HG03108 (cell line): ENCODE measurements around the gene RUNX3.
"Not testable (repeated sequence)": the region's sequence is repeated elsewhere in the genome, so short reads cannot be mapped to it uniquely, and the experiment has no call there.

Experiments used
- ATAC-seq: cut with Tn5 transposase; IDR thresholded peaks from one replicate; pipeline ENCODE4 v1.9.1; 2021; ENCODE audit warnings: moderate library complexity; ENCODE audit not compliant: unreplicated experiment

RUNX3 gene

GRCh38 chr1:24914226-24915069 is 15.6 kb downstream of the RUNX3 start:
- no peak for ATAC-seq

- ATAC-seq: no peak
Observed at GRCh38 chr1:24913616-24914225, 16.4 kb downstream of the RUNX3 start.

DNA sequence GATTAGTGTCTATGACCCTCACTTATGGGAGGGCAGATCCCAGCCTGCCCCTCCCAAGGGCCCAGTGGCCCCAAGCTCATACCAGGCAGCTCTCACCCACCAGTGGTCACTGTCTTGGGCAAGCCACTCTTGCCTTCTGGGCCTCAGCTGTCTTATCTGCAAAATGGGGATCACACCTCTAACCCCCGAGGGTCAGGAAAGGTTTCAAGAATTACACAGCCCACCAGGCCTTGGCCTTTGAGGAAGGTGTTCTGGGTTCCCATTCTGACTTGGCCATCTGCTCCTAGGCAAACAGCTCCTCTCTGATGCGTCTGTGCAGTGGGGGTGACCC is 16.8 kb downstream of the RUNX3 start:
- ATAC-seq: no peak

DNA sequence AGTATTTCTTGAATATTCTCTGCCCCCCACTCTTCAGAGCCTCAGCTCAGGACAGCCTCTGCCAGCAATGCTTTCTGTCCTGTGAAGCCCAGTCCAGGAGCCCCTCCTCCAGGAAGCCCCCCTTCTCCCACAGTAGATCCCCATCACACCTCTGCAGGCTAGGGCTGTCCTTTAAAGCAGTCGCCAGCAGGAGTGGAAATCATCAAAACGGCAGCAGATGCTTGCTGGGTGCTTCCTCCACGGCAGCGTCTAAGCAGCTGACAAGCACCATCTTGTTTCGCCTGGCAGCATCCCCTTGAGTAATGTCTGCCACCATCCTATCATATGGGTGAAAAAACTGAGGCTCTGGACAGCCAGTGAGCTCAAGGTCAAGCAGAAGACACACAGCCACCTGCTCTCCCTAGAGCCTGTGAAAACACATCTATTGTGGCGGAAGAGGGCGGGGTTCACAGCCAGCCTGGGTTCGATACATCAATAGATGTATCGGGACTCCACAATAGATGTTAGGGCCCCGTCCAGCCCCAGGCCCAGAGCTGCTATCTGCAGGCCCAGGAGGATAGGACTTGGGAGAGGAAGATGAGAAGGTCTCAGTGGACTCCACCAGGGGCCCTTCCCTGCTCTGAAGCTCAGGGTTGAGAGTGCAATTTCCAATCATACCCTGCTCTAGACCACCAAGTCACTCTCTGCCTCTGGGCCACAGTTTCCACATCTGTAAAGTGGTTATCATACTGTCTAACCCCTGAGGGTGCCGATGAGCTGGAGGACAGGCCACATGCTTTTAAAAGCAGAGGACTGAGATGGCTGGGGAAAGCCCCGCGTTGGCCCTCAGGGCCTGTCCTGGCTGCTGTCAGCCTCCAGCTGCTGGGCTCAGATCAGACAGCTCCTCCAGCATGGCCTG is 17.5 kb downstream of the RUNX3 start:
- no peak for ATAC-seq

DNA sequence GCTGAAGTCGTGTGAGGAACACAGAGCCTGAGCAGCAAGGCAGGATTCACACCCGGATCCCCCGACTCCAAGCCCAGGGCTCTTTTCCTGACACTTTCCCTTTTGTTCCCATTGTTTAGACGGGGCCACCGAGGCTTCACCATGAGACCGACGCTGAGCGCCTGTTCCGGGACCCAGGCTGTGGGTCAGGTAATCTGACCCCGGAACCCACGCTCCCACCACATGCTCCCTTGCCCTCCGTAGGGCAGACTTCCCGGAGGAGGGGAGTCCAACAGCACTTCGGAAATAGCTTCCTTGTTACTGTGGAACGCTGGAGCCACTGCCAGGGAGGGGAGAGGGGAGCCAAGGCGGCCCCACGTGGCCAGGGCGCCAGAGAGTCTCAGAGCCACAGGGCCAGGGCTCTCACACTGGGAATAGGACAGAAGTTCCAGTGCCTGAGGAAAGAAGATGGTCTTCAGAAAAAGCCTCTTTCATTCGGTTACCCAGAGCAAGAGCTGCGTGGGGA is 18.4 kb downstream of the RUNX3 start:
- no peak for ATAC-seq

DNA sequence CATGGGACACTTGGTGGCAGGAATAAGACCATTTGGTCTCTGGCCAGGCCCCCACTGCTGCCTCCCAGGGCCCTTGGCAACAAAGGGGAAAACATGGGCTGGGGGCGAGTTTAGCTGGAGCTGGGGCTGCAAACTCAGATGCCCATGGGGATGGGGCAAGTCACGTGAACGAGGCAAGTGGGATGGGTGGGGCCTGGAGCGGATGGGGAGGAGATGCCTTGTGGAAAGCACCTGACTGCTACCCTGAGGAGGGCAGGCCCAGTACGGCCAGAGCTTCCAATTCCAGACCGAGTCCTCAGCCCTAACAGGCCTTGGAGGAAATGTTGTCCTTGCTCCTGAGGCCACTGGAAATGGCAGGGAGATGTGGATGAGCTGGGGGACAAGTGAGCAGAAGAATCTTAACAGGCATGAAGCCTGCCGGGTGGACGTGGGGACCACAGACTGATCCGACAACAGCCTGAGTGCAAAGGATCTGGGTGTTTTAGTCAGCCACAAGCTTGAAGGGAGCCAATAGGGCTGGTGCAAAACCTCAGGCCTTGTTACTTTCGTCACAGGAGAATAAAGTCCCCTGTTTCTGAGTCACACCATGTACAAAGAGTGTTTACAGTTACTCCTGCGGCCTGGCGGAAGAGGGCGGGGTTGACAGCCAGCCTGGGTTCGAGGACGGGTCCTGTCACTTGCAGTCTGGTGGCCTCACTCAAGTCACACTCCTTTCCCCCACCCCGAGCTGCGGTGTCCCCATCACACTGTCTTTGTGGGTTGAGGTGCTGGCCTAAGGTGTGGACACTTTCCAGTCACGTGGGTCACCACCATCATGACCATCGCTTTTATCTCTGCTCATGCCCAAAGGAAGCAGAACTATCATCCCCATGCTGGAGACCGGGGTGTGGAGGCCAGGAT is 19.1 kb downstream of the RUNX3 start:
- ATAC-seq: no peak

DNA sequence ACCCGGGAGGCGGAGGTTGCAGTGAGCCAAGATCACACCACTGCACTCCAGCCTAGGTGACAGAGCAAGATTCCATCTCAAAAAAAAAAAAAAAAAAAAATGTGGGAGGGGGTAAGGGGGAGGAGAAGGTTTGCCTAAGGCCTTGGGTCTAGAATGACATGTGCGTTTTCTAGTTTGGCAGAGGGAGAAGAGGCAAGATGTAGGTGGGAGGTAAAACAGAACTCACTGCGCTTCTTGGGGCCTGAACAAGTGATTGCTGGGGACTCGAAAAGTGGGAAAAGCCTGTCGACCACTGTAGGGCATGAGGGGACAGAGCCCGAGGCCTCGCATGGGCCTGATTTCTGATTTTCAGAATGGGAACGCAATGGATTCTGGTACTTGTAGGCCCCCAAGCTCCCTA is 19.9 kb downstream of the RUNX3 start:
- ATAC-seq: no peak

- ATAC-seq: no peak
Observed at GRCh38 chr1:24909388-24909898, 20.6 kb downstream of the RUNX3 start.

DNA sequence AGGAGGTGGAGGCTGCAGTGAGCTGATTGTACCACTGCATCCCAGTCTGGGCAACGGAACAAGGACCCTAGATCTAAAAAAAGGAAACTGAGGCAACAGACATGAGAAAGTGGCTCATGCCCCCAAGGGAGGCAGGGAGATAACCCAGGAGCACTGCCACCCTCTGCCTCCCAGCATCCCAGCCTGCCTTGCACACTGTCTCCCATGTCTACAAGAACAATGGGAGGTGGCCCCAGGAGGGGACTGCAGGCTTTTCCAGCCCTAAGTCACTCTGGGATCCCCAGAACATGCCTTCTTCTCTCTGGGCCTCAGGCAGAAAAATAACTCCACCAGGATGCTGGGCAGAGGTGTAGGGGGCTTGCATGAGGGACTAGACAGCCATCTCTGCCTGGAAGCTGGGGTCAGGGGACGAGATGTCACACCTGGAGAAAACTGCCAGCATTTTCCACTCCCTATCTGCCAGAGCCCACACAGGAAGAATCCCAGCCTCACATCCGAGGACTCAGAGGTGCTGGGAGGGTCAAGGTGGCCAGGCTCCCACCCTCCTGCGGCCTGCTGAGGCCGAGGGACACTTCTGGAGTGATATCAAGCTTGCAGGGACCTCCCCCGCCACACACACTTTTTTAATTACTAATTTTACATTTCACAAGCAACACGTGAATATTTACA is 21.4 kb downstream of the RUNX3 start:
- ATAC-seq: no peak

DNA sequence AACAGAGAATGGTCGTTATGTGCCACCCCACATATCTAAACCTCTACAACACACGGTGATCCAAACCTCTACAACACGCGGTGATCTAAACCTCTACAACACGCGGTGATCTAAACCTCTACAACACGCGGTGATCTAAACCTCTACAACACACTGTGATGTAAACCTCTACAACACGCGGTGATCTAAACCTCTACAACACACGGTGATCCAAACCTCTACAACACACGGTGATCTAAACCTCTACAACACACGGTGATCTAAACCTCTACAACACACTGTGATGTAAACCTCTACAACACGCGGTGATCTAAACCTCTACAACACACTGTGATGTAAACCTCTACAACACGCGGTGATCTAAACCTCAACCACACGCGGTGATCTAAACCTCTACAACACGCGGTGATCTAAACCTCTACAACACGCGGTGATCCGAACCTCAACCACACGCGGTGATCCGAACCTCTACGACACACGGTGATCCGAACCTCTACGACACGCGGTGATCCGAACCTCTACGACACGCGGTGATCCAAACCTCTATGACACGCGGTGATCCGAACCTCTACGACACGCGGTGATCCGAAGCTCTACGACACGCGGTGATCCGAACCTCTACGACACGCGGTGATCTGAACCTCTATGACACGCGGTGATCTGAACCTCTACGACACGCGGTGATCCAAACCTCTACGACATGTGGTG is 22.3 kb downstream of the RUNX3 start:
- ATAC-seq: not testable (repeated sequence)

- no peak for ATAC-seq
Observed at GRCh38 chr1:24906760-24907490, 23.2 kb downstream of the RUNX3 start.

DNA sequence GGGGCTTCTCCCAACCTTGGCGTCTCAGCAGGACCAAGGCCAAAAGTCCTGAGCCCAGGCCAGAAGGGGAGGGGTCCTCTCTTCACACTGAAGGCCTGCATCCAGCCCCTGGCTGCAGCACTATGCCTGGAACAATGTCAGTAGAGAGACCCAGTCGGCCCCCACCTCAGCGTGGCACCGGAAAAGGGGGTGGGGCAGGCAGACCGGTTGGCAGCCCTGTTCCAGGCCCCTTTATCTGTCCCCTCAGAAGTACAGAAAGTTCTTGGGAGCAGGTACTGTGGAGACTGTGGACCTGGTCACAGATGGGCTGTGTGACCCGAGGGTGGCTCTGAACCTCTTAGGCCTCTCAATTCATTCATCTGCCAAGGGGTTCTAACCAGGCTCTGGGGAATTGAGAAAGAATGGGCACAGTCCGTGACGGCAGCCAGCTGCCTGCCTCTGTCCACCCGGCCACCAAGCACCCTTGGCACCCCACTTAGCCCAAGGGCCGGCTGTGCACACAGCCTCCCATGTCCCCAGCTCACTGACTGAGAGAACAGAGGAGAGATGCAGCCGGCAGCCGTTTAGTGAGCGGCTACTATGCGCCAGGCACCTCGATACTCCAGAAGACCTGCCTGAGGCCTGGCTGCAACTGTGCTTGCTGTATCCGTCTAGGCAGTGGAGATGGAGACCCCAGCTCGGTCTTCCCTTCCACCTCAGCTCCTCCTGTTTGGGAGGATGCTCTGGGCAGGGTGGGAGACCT is 23.9 kb downstream of the RUNX3 start:
- no peak for ATAC-seq

GRCh38 chr1:24905355-24905978 is 24.6 kb downstream of the RUNX3 start:
- no peak for ATAC-seq

DNA sequence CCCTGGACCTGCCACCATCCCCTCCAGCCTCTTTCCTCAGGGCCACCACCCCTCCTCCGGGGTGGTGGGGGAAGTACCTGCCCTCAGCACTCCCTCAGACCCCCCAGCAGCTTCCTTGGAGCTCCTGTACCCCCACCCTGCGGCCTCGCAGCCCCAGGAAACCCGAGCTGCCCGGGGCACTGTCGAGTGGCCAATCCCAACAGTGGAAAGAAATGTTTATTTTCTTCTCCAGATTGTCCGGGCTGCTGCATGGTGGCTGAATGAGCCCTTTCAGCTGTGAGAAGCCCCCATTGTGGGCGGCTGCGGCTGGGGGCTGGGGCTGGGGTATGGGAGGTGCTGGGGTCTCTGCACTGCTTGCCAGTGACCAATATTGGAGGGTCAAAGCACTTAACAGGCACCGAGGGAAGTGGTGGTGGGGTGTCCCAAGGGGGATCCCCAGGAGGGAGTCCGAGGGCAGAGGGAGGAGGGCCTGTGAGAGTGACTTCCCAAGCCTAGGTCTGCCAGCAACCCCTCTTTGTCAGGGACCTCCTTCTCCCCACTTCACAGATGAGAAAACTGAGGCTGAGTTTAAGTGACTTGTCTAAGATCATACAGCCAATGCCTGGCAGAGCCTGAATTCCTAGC is 25.2 kb downstream of the RUNX3 start:
- no peak for ATAC-seq

- no peak for ATAC-seq
Observed at GRCh38 chr1:24903955-24904730, 25.9 kb downstream of the RUNX3 start.

GRCh38 chr1:24903560-24903954 is 26.5 kb downstream of the RUNX3 start:
- ATAC-seq: no peak
